HL-60 (cell line): ENCODE measurements around the gene DNAH10.

ENCODE experiments used
- DNase-seq, 2 experiments: peaks; one replicate each; pipeline ENCODE4 v3.0.0-alpha.2; 2010 to 2020; ENCODE audit warnings: low read depth in 1 of 2, low spot score in 1 of 2
- H3K27ac ChIP-seq: fragments of 250-450 bp; sonication (Bioruptor Pico); replicated peaks from 2 replicates; pipeline ENCODE4 v1.5.1; 2020; ENCODE audit warnings: mild to moderate bottlenecking, moderate library complexity
- H3K27me3 ChIP-seq: fragments of 250-450 bp; sonication (Bioruptor Pico); 2 replicates; pipeline ENCODE4 v1.5.1; 2021; ENCODE audit warnings: mild to moderate bottlenecking, moderate library complexity; ENCODE audit not compliant: insufficient read depth, poor library complexity, severe bottlenecking
- H3K4me3 ChIP-seq: replicated peaks from 2 replicates; pipeline ENCODE4 v1.5.1; 2011; ENCODE audit warnings: mild to moderate bottlenecking, control low read depth, low read length; ENCODE audit not compliant: insufficient read depth
- GABPA ChIP-seq: IDR thresholded peaks from 2 replicates; pipeline ENCODE4 v1.6.1; 2012; ENCODE audit warnings: low read depth
- POLR2AphosphoS5 ChIP-seq: IDR thresholded peaks from 2 replicates; pipeline ENCODE4 v1.6.1; 2012; ENCODE audit warnings: low read depth
- SPI1 ChIP-seq: IDR thresholded peaks from 2 replicates; pipeline ENCODE4 v1.6.1; 2012; ENCODE audit warnings: low read depth, mild to moderate bottlenecking, borderline replicate concordance
- TF ChIP-seq, protein P1 (sequence below): IDR thresholded peaks from one replicate; pipeline ENCODE4 v1.5.1; 2011; ENCODE audit warnings: low read length, control low read depth, inconsistent platforms; ENCODE audit not compliant: insufficient read depth
- TF ChIP-seq, protein P2 (sequence below): IDR thresholded peaks from 2 replicates; pipeline ENCODE4 v1.6.1; 2012; ENCODE audit warnings: low read depth; ENCODE audit not compliant: insufficient replicate concordance

The DNAH10 gene

DNA sequence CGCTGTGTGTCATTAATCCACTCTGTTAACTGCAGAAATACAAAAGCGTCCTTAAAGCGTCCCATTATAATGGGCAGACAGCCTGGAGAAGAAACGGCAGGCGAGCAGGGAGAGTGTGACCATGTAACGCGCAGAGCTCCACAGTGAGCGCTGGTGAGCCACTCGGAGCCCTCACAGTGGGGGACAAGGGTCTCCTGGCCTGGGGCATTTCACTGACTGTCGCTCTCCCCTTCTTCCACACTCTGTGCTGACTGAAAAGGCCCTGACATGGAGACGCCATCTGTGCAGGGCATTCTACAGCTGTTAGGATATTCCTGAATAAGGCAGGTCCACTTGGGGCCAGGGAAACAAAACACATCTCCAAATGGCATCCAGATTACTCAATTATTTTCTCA is 186.3 kb downstream of the DNAH10 start:
- Histone ChIP-seq H3K27ac (no peak overlapping the region), H3K4me3 (no peak overlapping the region), H3K27me3 (no peaks in the 10 kb centered on the region)
- no peak for DNase-seq
- TF ChIP-seq GABPA (no peak), SPI1 (no peak), POLR2AphosphoS5 (no peak)
- TF ChIP-seq, protein P1, sequence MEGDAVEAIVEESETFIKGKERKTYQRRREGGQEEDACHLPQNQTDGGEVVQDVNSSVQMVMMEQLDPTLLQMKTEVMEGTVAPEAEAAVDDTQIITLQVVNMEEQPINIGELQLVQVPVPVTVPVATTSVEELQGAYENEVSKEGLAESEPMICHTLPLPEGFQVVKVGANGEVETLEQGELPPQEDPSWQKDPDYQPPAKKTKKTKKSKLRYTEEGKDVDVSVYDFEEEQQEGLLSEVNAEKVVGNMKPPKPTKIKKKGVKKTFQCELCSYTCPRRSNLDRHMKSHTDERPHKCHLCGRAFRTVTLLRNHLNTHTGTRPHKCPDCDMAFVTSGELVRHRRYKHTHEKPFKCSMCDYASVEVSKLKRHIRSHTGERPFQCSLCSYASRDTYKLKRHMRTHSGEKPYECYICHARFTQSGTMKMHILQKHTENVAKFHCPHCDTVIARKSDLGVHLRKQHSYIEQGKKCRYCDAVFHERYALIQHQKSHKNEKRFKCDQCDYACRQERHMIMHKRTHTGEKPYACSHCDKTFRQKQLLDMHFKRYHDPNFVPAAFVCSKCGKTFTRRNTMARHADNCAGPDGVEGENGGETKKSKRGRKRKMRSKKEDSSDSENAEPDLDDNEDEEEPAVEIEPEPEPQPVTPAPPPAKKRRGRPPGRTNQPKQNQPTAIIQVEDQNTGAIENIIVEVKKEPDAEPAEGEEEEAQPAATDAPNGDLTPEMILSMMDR = no peak
- TF ChIP-seq, protein P2, sequence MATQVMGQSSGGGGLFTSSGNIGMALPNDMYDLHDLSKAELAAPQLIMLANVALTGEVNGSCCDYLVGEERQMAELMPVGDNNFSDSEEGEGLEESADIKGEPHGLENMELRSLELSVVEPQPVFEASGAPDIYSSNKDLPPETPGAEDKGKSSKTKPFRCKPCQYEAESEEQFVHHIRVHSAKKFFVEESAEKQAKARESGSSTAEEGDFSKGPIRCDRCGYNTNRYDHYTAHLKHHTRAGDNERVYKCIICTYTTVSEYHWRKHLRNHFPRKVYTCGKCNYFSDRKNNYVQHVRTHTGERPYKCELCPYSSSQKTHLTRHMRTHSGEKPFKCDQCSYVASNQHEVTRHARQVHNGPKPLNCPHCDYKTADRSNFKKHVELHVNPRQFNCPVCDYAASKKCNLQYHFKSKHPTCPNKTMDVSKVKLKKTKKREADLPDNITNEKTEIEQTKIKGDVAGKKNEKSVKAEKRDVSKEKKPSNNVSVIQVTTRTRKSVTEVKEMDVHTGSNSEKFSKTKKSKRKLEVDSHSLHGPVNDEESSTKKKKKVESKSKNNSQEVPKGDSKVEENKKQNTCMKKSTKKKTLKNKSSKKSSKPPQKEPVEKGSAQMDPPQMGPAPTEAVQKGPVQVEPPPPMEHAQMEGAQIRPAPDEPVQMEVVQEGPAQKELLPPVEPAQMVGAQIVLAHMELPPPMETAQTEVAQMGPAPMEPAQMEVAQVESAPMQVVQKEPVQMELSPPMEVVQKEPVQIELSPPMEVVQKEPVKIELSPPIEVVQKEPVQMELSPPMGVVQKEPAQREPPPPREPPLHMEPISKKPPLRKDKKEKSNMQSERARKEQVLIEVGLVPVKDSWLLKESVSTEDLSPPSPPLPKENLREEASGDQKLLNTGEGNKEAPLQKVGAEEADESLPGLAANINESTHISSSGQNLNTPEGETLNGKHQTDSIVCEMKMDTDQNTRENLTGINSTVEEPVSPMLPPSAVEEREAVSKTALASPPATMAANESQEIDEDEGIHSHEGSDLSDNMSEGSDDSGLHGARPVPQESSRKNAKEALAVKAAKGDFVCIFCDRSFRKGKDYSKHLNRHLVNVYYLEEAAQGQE = no peak

DNA sequence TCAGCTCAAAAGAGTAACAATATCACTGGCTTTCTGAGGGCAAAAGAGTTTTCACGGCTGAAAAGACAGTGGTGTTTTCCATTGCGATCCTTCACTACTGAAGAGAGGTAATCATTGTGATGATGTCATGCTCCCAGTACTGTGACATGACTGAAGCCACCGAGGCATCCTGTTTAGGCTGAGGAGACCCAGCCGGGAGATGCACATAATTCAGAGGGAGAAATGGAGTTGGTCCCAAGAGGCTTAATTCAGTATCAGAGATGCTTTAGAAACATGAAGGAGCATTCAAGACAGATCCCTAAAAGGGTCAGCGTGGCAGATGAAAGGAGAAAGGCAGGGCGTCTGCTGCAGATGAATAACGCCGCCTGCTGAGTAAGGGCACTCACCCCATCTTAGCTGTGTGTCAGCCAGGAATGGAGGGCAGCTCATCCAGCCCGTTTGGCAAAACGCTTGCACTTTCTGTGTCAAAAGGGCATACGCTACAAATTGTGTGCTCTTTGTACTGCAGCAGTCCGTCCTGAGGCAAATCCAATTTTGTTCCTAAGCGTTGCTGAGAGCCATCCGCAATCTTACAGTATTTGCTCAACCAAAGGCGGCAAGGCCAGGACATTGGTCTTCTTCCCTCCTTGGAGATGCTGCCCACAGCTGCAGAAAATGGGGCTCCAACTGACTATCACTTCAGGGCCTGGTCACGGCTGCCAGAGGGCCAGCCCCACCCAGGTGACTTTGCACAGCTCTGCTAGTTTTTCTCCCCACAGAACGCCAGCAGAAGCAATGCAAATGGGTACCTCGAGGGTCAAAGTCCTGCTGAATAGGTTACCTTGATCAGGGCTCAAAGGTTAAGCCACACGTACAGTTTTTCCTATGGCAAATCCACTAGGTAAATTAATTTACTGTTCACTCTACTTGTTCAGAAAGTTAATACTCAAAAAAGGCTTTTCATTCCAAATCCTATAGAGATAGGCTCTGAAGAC is 187.0 kb downstream of the DNAH10 start:
- H3K27ac ChIP-seq = no peak overlapping the region
- no peaks in the 10 kb centered on the region for H3K27me3 ChIP-seq
- TF ChIP-seq, protein P1 = no peak
- TF ChIP-seq POLR2AphosphoS5 (no peak), SPI1 (no peak), GABPA (no peak)
- TF ChIP-seq, protein P2 = no peak
- no peak overlapping the region for H3K4me3 ChIP-seq
- no peak for DNase-seq

DNA sequence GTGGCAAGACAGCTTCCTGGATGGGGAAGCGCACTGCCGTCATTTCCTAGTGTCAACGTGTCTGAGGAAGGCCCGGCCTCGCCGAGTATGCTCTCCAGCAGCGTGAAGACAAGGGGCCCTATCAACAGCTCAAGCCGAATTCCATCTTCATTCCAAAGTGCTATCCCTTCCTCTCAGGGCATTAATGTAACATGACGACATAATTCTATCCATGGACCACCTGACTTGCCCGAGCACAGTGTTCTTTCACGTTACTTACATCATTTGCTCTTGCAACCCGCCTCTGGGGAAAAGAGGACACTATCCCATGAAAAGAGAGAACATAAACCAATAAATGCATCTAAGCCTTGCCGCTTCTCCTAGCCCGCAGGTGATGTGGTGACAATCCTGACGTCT is 187.7 kb downstream of the DNAH10 start:
- no peaks in the 10 kb centered on the region for H3K27me3 ChIP-seq
- DNase-seq = no peak
- TF ChIP-seq SPI1 = no peak
- TF ChIP-seq, protein P2 = no peak
- TF ChIP-seq GABPA = no peak
- no peak for TF ChIP-seq POLR2AphosphoS5
- TF ChIP-seq, protein P1 = no peak
- no peak overlapping the region for H3K27ac ChIP-seq
- H3K4me3 ChIP-seq = no peak overlapping the region
